Uterus (tissue), 4 donors: ENCODE measurements around the gene SYNRG. TPM values are rescaled to one million over a fixed set of nuclear protein-coding genes. Genes with fewer than 3 reads are reported as not detected.

Experiments used
- DNase-seq, 2 donors: peaks; one replicate each; pipeline ENCODE4 v3.0.0-alpha.2; 2019 to 2020
- H3K27ac ChIP-seq, 2 donors: fragments of 200-600 bp; sonication (generic); 1 replicate in 1 of 2; 2 replicates in 1 of 2; pipeline ENCODE4 v1.5.1; 2016 to 2018
- H3K27me3 ChIP-seq, 2 donors: fragments of 200-600 bp; sonication (generic); one replicate each; pipeline ENCODE4 v1.5.1; 2018 to 2019; ENCODE audit warnings: control low read depth in 1 of 2
- H3K36me3 ChIP-seq, 2 donors: fragments of 200-600 bp; sonication (generic); one replicate each; pipeline ENCODE4 v1.5.1; 2019; ENCODE audit warnings: control low read depth in 1 of 2
- H3K4me1 ChIP-seq, 2 donors: fragments of 200-600 bp; sonication (generic); one replicate each; pipeline ENCODE4 v1.5.1; 2018 to 2019; ENCODE audit warnings: control low read depth in 1 of 2
- H3K4me3 ChIP-seq, 2 donors: fragments of 200-600 bp; sonication (generic); 1 replicate in 1 of 2; 2 replicates in 1 of 2; pipeline ENCODE4 v1.5.1; 2018 to 2019; ENCODE audit warnings: mild to moderate bottlenecking in 1 of 2
- H3K9me3 ChIP-seq, 2 donors: fragments of 200-600 bp; sonication (generic); one replicate each; pipeline ENCODE4 v1.5.1; 2019; ENCODE audit warnings: control low read depth in 1 of 2
- CTCF ChIP-seq, 4 experiments: fragments of 200-600 bp in 2 of 4; fragments of 450-650 bp in 2 of 4; sonication (generic) in 2 of 4; IDR thresholded peaks; one replicate each; pipeline ENCODE4 v1.5.1; 2016 to 2019; ENCODE audit warnings: antibody characterized with exemption in 4 of 4, mild to moderate bottlenecking in 2 of 4, moderate library complexity in 1 of 4
- POLR2A ChIP-seq, 2 donors: fragments of 450-650 bp; IDR thresholded peaks; one replicate each; pipeline ENCODE4 v1.6.1; 2016; ENCODE audit warnings: antibody characterized with exemption in 2 of 2, mild to moderate bottlenecking in 1 of 2, moderate library complexity in 1 of 2
- intact Hi-C: fragments of 100-400 bp; cut with DNase I; formaldehyde crosslinking; loops from one replicate; pipeline ENCODE4 v1.15.1; 2023; ENCODE audit warnings: low total_unique reads
- total RNA-seq, 4 donors: library from RNA; depleted of rRNA in 3 of 4; stranded (reverse); fragments of >200 nt in 3 of 4; gene quantifications; one replicate each; pipeline versions ENCODE4 v1.1.0 to v1.2.4, GENCODE V29; 2014 to 2023
- donor health status: DM: yes; HTN: yes; CAD: no.

The SYNRG gene
- total RNA-seq, 4 donors from 2014 or later: 14.4 to 92.0 (median 41.6) TPM

GRCh38 chr17:37555386-37555785, 53.8 kb downstream of the SYNRG start:
- no peak for DNase-seq
- H3K4me3 ChIP-seq: no peak overlapping the region
- no peak for TF ChIP-seq POLR2A (IDR thresholded peaks at IDR 0.05)
- TF ChIP-seq CTCF (IDR thresholded peaks at IDR 0.05): no peak
- H3K27ac ChIP-seq: no peak overlapping the region
- H3K36me3 ChIP-seq: no peaks in the 10 kb centered on the region
- no peaks in the 10 kb centered on the region for H3K9me3 ChIP-seq
- H3K27me3 ChIP-seq: no peaks in the 10 kb centered on the region
- no peaks in the 10 kb centered on the region for H3K4me1 ChIP-seq
- intact Hi-C loops: no loop called here

GRCh38 chr17:37553401-37553966, 55.7 kb downstream of the SYNRG start:
- H3K27ac ChIP-seq: no peak overlapping the region
- no peak for DNase-seq
- H3K36me3 ChIP-seq: no peaks in the 10 kb centered on the region
- no peaks in the 10 kb centered on the region for H3K4me1 ChIP-seq
- H3K27me3 ChIP-seq: no peaks in the 10 kb centered on the region
- intact Hi-C loops: no loop called here
- no peak for TF ChIP-seq CTCF (IDR thresholded peaks at IDR 0.05)
- no peak for TF ChIP-seq POLR2A (IDR thresholded peaks at IDR 0.05)
- H3K9me3 ChIP-seq: no peaks in the 10 kb centered on the region
- no peak overlapping the region for H3K4me3 ChIP-seq

- no peak overlapping the region for H3K27ac ChIP-seq
- H3K9me3 ChIP-seq: no peaks in the 10 kb centered on the region
- no peak for TF ChIP-seq CTCF (IDR thresholded peaks at IDR 0.05)
- no peak for TF ChIP-seq POLR2A (IDR thresholded peaks at IDR 0.05)
Measured at GRCh38 chr17:37551788-37552187, 57.4 kb downstream of the SYNRG start.

GRCh38 chr17:37547986-37548385, 61.2 kb downstream of the SYNRG start:
- intact Hi-C loops: no loop called here
- Histone ChIP-seq H3K9me3 (no peaks in the 10 kb centered on the region), H3K36me3 (no peaks in the 10 kb centered on the region), H3K4me1 (no peaks in the 10 kb centered on the region), H3K27ac (no peak overlapping the region), H3K27me3 (no peaks in the 10 kb centered on the region), H3K4me3 (no peak overlapping the region)
- no peak for DNase-seq
- no peak for TF ChIP-seq CTCF (IDR thresholded peaks at IDR 0.05)
- TF ChIP-seq POLR2A (IDR thresholded peaks at IDR 0.05): no peak

More at GRCh38 chr17:37551788-37552187, 57.4 kb downstream of the SYNRG start:
- no peak for DNase-seq
- H3K27me3 ChIP-seq: no peaks in the 10 kb centered on the region
- H3K4me3 ChIP-seq: no peak overlapping the region
- intact Hi-C loops: no loop called here
- H3K36me3 ChIP-seq: no peaks in the 10 kb centered on the region
- no peaks in the 10 kb centered on the region for H3K4me1 ChIP-seq

GRCh38 chr17:37546302-37546701, 62.9 kb downstream of the SYNRG start:
- Histone ChIP-seq H3K9me3 (no peaks in the 10 kb centered on the region), H3K36me3 (no peaks in the 10 kb centered on the region), H3K27me3 (no peaks in the 10 kb centered on the region), H3K27ac (no peak overlapping the region), H3K4me1 (no peaks in the 10 kb centered on the region), H3K4me3 (no peak overlapping the region)
- intact Hi-C loops: no loop called here
- TF ChIP-seq POLR2A (IDR thresholded peaks at IDR 0.05): no peak
- no peak for TF ChIP-seq CTCF (IDR thresholded peaks at IDR 0.05)
- DNase-seq: no peak
